A549 (cell line): ENCODE results near the gene CACNA1E.

Experiments used
- CTCF ChIP-seq: fragments of >200 bp; sonication (Bioruptor Twin); formaldehyde crosslinking; IDR thresholded peaks from 3 replicates; pipeline ENCODE4 v1.5.1; 2016
- MAX ChIP-seq: IDR thresholded peaks from 2 replicates; pipeline ENCODE4 v1.6.1; 2012
- PBX3 ChIP-seq: IDR thresholded peaks from 2 replicates; pipeline ENCODE4 v1.6.1; 2012
- POLR2A ChIP-seq: IDR thresholded peaks from 2 replicates; pipeline ENCODE4 v1.6.1; 2012; ENCODE audit warnings: mild to moderate bottlenecking, low read length
- RAD21 ChIP-seq, 2 experiments: fragments of >200 bp in 1 of 2; sonication (Bioruptor Twin) in 1 of 2; formaldehyde crosslinking in 1 of 2; IDR thresholded peaks in 1 of 2; conservative IDR thresholded peaks in 1 of 2; 2 replicates in 1 of 2; 3 replicates in 1 of 2; pipeline ENCODE4 v1.6.1; 2012 to 2018; ENCODE audit warnings: inconsistent platforms in 1 of 2
- REST ChIP-seq: fragments of 200-600 bp; sonication (generic); IDR thresholded peaks from 2 replicates; pipeline ENCODE4 v1.6.1; 2016; ENCODE audit warnings: antibody characterized with exemption, mild to moderate bottlenecking, moderate library complexity
- RFX5 ChIP-seq: fragments of 450-650 bp; IDR thresholded peaks from 2 replicates; pipeline ENCODE4 v1.7.1; 2014; ENCODE audit warnings: antibody characterized with exemption, mild to moderate bottlenecking, moderate library complexity
- SMC3 ChIP-seq: fragments of >200 bp; sonication (Bioruptor Twin); formaldehyde crosslinking; IDR thresholded peaks from 3 replicates; pipeline ENCODE4 v1.6.1; 2018; ENCODE audit warnings: inconsistent platforms

- TF ChIP-seq CTCF, result no peak
- no peak for TF ChIP-seq REST
- TF ChIP-seq RAD21 (conservative IDR thresholded peaks at IDR 0.05 in 1 of 2, IDR thresholded peaks at IDR 0.05 in 1 of 2), result no peak
- TF ChIP-seq POLR2A, result no peak
- TF ChIP-seq SMC3, result no peak
- TF ChIP-seq RFX5, result no peak
- no peak for TF ChIP-seq MAX
- no peak for TF ChIP-seq PBX3
Observed at GRCh38 chr1:181620183-181620582, 136.9 kb downstream of the CACNA1E start.
